SIG-M5 treated with dmso at 0.1 percent for 504 hours (cell line): ENCODE results near the gene TEX264.

Experiments
- DNase-seq: peaks from one replicate; lab custom pipeline; 2025; ENCODE audit not compliant: unreplicated experiment; lab: John Stamatoyannopoulos, UW

TEX264 gene

GRCh38 chr3:51747840-51748239, 76.8 kb downstream of the TEX264 start:
- no peak for DNase-seq

- DNase-seq, result no peak
Observed at GRCh38 chr3:51748327-51748726, 77.3 kb downstream of the TEX264 start.

GRCh38 chr3:51750878-51751277, 79.8 kb downstream of the TEX264 start:
- DNase-seq, result no peak

- DNase-seq, result no peak
Observed at GRCh38 chr3:51751287-51751686, 80.2 kb downstream of the TEX264 start.
